H1 (cell line): Measurements from ENCODE around the gene MYO1D. TPM values are rescaled to one million over a fixed set of nuclear protein-coding genes. Genes with fewer than 3 reads are reported as not detected.

ENCODE experiments used
- CTCF ChIA-PET: fragments of 300-600 bp; sonication (Branson Sonifier 250); formaldehyde crosslinking; loops from one replicate; lab custom pipeline; 2021; ENCODE audit not compliant: partially characterized antibody; lab: Charles Lee
- POLR2A ChIA-PET: fragments of 300-600 bp; sonication (Branson Sonifier 250); formaldehyde crosslinking; loops from one replicate; lab custom pipeline; 2021; ENCODE audit warnings: inconsistent platforms; ENCODE audit not compliant: partially characterized antibody; lab: Charles Lee
- DNase-seq, 2 experiments: peaks; one replicate each; pipeline versions ENCODE4 v3.0.0 to v3.0.0-alpha.2; 2010 to 2022; ENCODE audit warnings: low spot score in 2 of 2, low read depth in 1 of 2, mixed read lengths in 1 of 2
- FAIRE-seq: peaks from 2 replicates; lab custom pipeline; 2011; peaks lifted over from hg19 to GRCh38; lab: Jason Lieb, UNC
- H2AFZ ChIP-seq: 2 replicates; pipeline ENCODE4 v1.8.1; 2012; ENCODE audit warnings: low read length, inconsistent platforms
- H2AK5ac ChIP-seq: 2 replicates; pipeline ENCODE4 v1.6.1; 2013; ENCODE audit warnings: low read depth, low read length
- H2BK120ac ChIP-seq: replicated peaks from 2 replicates; pipeline ENCODE3; 2013; ENCODE audit warnings: low read depth, low read length, inconsistent platforms
- H2BK12ac ChIP-seq: 2 replicates; pipeline ENCODE4 v1.6.1; 2013; ENCODE audit warnings: low read depth, low read length
- H2BK15ac ChIP-seq: 2 replicates; pipeline ENCODE4 v1.6.1; 2013; ENCODE audit warnings: low read length
- H2BK20ac ChIP-seq: 2 replicates; pipeline ENCODE4 v1.6.1; 2013; ENCODE audit warnings: low read length
- H2BK5ac ChIP-seq: 2 replicates; pipeline ENCODE4 v1.6.1; 2013; ENCODE audit warnings: low read depth, low read length
- H3K14ac ChIP-seq: 2 replicates; pipeline ENCODE4 v1.6.1; 2013; ENCODE audit warnings: inconsistent platforms; ENCODE audit not compliant: insufficient read length
- H3K18ac ChIP-seq: 2 replicates; pipeline ENCODE4 v1.6.1; 2013; ENCODE audit warnings: low read length; ENCODE audit errors: extremely low read depth
- H3K23ac ChIP-seq: 2 replicates; pipeline ENCODE4 v1.6.1; 2013; ENCODE audit warnings: inconsistent platforms; ENCODE audit not compliant: insufficient read length
- H3K23me2 ChIP-seq: 2 replicates; pipeline ENCODE4 v1.6.1; 2013; ENCODE audit warnings: low read depth, low read length
- H3K27ac ChIP-seq: 2 replicates; pipeline ENCODE4 v1.6.1; 2011; ENCODE audit warnings: low read depth, low read length, inconsistent platforms
- H3K27me3 ChIP-seq, 4 experiments: replicated peaks in 1 of 4; 1 replicate in 1 of 4; 2 replicates in 3 of 4; pipeline versions ENCODE4 v1.6.1 to v1.8.1; 2011 to 2013; ENCODE audit warnings: low read length in 3 of 4, mild to moderate bottlenecking in 3 of 4, inconsistent platforms in 2 of 4, mixed read lengths in 2 of 4, moderate library complexity in 1 of 4; ENCODE audit not compliant: control insufficient read depth in 3 of 4, insufficient read depth in 3 of 4; ENCODE audit errors: extremely low read depth in 1 of 4
- H3K36me3 ChIP-seq, 4 experiments: 2 replicates each; pipeline versions ENCODE4 v1.6.1 to v1.8.1; 2011 to 2013; ENCODE audit warnings: mild to moderate bottlenecking in 4 of 4, low read length in 3 of 4, moderate library complexity in 2 of 4, control low read depth in 1 of 4, inconsistent platforms in 1 of 4; ENCODE audit not compliant: insufficient read depth in 4 of 4, control insufficient read depth in 2 of 4
- H3K4ac ChIP-seq: replicated peaks from 2 replicates; pipeline ENCODE3; 2013; ENCODE audit warnings: low read length, low read depth, mixed read lengths, inconsistent platforms; ENCODE audit not compliant: insufficient read length
- H3K4me1 ChIP-seq, 4 experiments: replicated peaks in 1 of 4; 1 replicate in 1 of 4; 2 replicates in 3 of 4; pipeline versions ENCODE4 v1.6.1 to v1.8.1; 2011 to 2013; ENCODE audit warnings: low read length in 3 of 4, inconsistent platforms in 2 of 4, mixed read lengths in 1 of 4; ENCODE audit not compliant: insufficient read depth in 4 of 4, control insufficient read depth in 3 of 4
- H3K4me2 ChIP-seq, 2 experiments: 2 replicates each; pipeline versions ENCODE4 v1.6.1 to v1.8.1; 2011 to 2013; ENCODE audit warnings: low read depth in 2 of 2, low read length in 2 of 2, control low read depth in 1 of 2, inconsistent platforms in 1 of 2, mild to moderate bottlenecking in 1 of 2; ENCODE audit not compliant: insufficient read depth in 1 of 2
- H3K4me3 ChIP-seq, 4 experiments: fragments of 200-600, 300-600 bp in 1 of 4; sonication (generic), shearing (Covaris generic), sonication (Bioruptor Twin) in 1 of 4; 2 replicates each; pipeline versions ENCODE4 v1.5.1 to v1.8.1; 2011 to 2016; ENCODE audit warnings: low read length in 4 of 4, low read depth in 3 of 4, control low read depth in 2 of 4, inconsistent platforms in 2 of 4, mild to moderate bottlenecking in 2 of 4, mixed read lengths in 1 of 4, moderate library complexity in 1 of 4; ENCODE audit not compliant: insufficient read depth in 2 of 4; ENCODE audit errors: extremely low read depth in 1 of 4
- H3K56ac ChIP-seq: replicated peaks from 2 replicates; pipeline ENCODE3; 2013; ENCODE audit warnings: low read depth, mild to moderate bottlenecking, mixed read lengths, low read length, inconsistent platforms; ENCODE audit not compliant: insufficient read length
- H3K79me1 ChIP-seq: 2 replicates; pipeline ENCODE4 v1.6.1; 2013; ENCODE audit warnings: low read depth, low read length, control low read depth
- H3K79me2 ChIP-seq, 2 experiments: 2 replicates each; pipeline versions ENCODE4 v1.6.1 to v1.8.1; 2012 to 2013; ENCODE audit warnings: low read length in 2 of 2, mild to moderate bottlenecking in 2 of 2, inconsistent platforms in 1 of 2; ENCODE audit not compliant: insufficient read depth in 2 of 2, control insufficient read depth in 1 of 2
- H3K9ac ChIP-seq, 4 experiments: replicated peaks in 1 of 4; 1 replicate in 1 of 4; 2 replicates in 3 of 4; pipeline versions ENCODE4 v1.6.1 to v1.8.1; 2011 to 2013; ENCODE audit warnings: low read depth in 3 of 4, low read length in 3 of 4, control low read depth in 2 of 4, mild to moderate bottlenecking in 2 of 4, moderate library complexity in 2 of 4, inconsistent platforms in 1 of 4; ENCODE audit errors: extremely low read depth in 1 of 4
- H3K9me3 ChIP-seq, 2 experiments: 2 replicates each; pipeline versions ENCODE4 v1.6.1 to v1.8.1; 2012 to 2013; ENCODE audit warnings: mild to moderate bottlenecking in 2 of 2, moderate library complexity in 2 of 2, control low read depth in 1 of 2, inconsistent platforms in 1 of 2, low read depth in 1 of 2, low read length in 1 of 2, mixed read lengths in 1 of 2; ENCODE audit not compliant: insufficient read depth in 2 of 2
- H4K20me1 ChIP-seq, 2 experiments: replicated peaks in 1 of 2; 2 replicates each; pipeline versions ENCODE3 to v1.8.1; 2011 to 2013; ENCODE audit warnings: inconsistent platforms in 2 of 2, low read length in 2 of 2, mild to moderate bottlenecking in 1 of 2; ENCODE audit not compliant: insufficient read depth in 2 of 2, control insufficient read depth in 1 of 2
- H4K5ac ChIP-seq: 2 replicates; pipeline ENCODE4 v1.6.1; 2013; ENCODE audit warnings: low read length, low read depth, mixed read lengths, inconsistent platforms; ENCODE audit not compliant: insufficient read length
- H4K8ac ChIP-seq: 2 replicates; pipeline ENCODE4 v1.8.0; 2013; ENCODE audit warnings: mild to moderate bottlenecking, moderate library complexity, low read length, inconsistent platforms; ENCODE audit not compliant: insufficient read depth; ENCODE audit errors: extremely low read depth
- H4K91ac ChIP-seq: replicated peaks from 2 replicates; pipeline ENCODE3; 2013; ENCODE audit warnings: low read length, mixed read lengths, inconsistent platforms; ENCODE audit not compliant: insufficient read length
- KDM1A ChIP-seq: fragments of 200-600, 300-600 bp; sonication (generic); IDR thresholded peaks from 2 replicates; pipeline ENCODE4 v1.7.1; 2016; ENCODE audit warnings: mild to moderate bottlenecking, low read length, borderline replicate concordance
- WGBS, 2 experiments: shearing (Covaris generic) in 1 of 2; methylation state at CpG; one replicate each; pipeline versions ENCODE4 v1.1.6 to v1.1.7; 2013 to 2015; ENCODE audit warnings: low lambda C conversion rate in 2 of 2, mixed read lengths in 2 of 2, inconsistent platforms in 1 of 2, low coverage in 1 of 2, missing lambda C conversion rate in 1 of 2; ENCODE audit not compliant: insufficient replicate concordance in 2 of 2, insufficient coverage in 1 of 2, insufficient read length in 1 of 2; ENCODE audit errors: extremely low coverage in 1 of 2, missing lambda C conversion rate in 1 of 2; 5-methylcytosine and 5-hydroxymethylcytosine counted together
- polyA plus RNA-seq, 7 experiments: library from polyadenylated mRNA; depleted of rRNA in 3 of 7; stranded (reverse) in 5 of 7; unstranded in 2 of 7; fragments of >200 nt in 5 of 7; fragments of 200-250 nt in 2 of 7; gene quantifications; 1 replicate in 5 of 7; 2 replicates in 1 of 7; 4 replicates in 1 of 7; pipeline versions ENCODE4 v1.2.1 to v1.2.3, GENCODE V29; 2011 to 2013; ENCODE audit warnings: missing spikeins in 2 of 7, mixed read lengths in 2 of 7
- total RNA-seq: library from RNA; stranded (reverse); fragmentation: NEBNext Ultra II Directional; extraction: Animal tissue kit (Norgen Biotek cat#: 25700); gene quantifications from 2 replicates; pipeline ENCODE4 v1.2.1, GENCODE V29; 2021
- TF ChIP-seq, protein P1 (sequence below): IDR thresholded peaks from 2 replicates; pipeline ENCODE4 v1.6.1; 2011; ENCODE audit warnings: low read length, improper control_type of control experiment

MYO1D gene
- total and polyA plus RNA-seq, 2 of the 8 experiments (the other 6 are each of a cell fraction or from before 2014, with no cell fraction given) = 6.5 to 25.4 TPM

DNA sequence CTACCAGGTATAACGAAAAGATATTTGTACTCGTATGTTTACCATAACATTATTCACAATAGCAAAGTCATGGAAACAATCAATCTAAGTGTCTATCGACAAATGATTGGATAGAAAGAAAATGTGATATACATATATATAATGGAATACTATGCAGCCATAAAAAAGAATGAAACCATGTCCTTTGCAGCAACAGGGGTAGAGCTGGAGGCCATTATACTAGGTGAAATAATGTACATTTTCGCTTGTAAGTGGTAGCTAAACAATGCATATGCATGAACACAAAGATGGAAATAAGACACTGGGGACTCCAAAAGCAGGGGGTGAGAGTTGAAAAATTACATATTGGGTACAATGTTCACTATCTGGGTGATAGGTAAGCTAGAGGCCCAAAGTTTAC lies 124.0 kb downstream of the MYO1D start:
- no peak overlapping the region for H3K27ac ChIP-seq
- no peak overlapping the region for H2BK5ac ChIP-seq
- no peak overlapping the region for H2BK15ac ChIP-seq
- H2BK12ac ChIP-seq = no peak overlapping the region
- H4K20me1 ChIP-seq = no peaks in the 10 kb centered on the region
- no peaks in the 10 kb centered on the region; a peak in 1 of 4 replicates for H3K9me3 ChIP-seq
- H3K56ac ChIP-seq = no peak overlapping the region
- no peak overlapping the region for H3K23ac ChIP-seq
- H3K4me1 ChIP-seq = no peaks in the 10 kb centered on the region
- no peak overlapping the region for H3K4me3 ChIP-seq
- WGBS, 2 experiments = 93% methylated on average over 4 of the region's 4 CpGs; no CpG with 5 or more reads in 1 of the 2 experiments
- no peak overlapping the region for H4K8ac ChIP-seq
- H3K79me1 ChIP-seq = no peaks in the 10 kb centered on the region
- no peak for FAIRE-seq
- no peak overlapping the region for H3K4me2 ChIP-seq
- H3K9ac ChIP-seq = no peak overlapping the region
- no peak overlapping the region for H3K14ac ChIP-seq
- POLR2A ChIA-PET = no interaction called here
- no peak overlapping the region for H3K4ac ChIP-seq
- no peak overlapping the region for H3K18ac ChIP-seq
- no peak overlapping the region for H2AFZ ChIP-seq
- no peak overlapping the region for H4K91ac ChIP-seq
- no peak overlapping the region for H4K5ac ChIP-seq
- no peak overlapping the region for H2BK20ac ChIP-seq
- H3K36me3 ChIP-seq = no peaks in the 10 kb centered on the region
- TF ChIP-seq, protein P1, sequence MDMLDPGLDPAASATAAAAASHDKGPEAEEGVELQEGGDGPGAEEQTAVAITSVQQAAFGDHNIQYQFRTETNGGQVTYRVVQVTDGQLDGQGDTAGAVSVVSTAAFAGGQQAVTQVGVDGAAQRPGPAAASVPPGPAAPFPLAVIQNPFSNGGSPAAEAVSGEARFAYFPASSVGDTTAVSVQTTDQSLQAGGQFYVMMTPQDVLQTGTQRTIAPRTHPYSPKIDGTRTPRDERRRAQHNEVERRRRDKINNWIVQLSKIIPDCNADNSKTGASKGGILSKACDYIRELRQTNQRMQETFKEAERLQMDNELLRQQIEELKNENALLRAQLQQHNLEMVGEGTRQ = no peak
- 0 out of 2 replicates have a peak, but pooled peaks have one; percentile 23 for TF ChIP-seq KDM1A
- TF ChIP-seq, all 59 proteins: peak for 1
- H3K27me3 ChIP-seq = peaks cover 0 to 1% (median 0%) of the 10 kb centered on the region in 4 experiments; a peak in 1 of 7 replicates
- CTCF ChIA-PET = interaction anchor here (0.8 kb wide), 1 partner anchor 269 kb away, joined by 3 read pairs; no protein-coding TSS in a partner anchor
- H2BK120ac ChIP-seq = no peak overlapping the region
- H3K23me2 ChIP-seq = no peaks in the 10 kb centered on the region
- no peak overlapping the region for H2AK5ac ChIP-seq
- DNase-seq = no peak
- no peaks in the 10 kb centered on the region for H3K79me2 ChIP-seq
